Adrenal gland (tissue), 12 donors: ENCODE measurements around the gene RAB33A. TPM values are rescaled to one million over a fixed set of nuclear protein-coding genes. Genes with fewer than 3 reads are reported as not detected.

ENCODE experiments used
- DNase-seq, 7 donors: peaks; one replicate each; pipeline ENCODE4 v3.0.0-alpha.2; 2019 to 2020
- H3K27ac ChIP-seq, 5 donors: fragments of 200-600 bp; sonication (generic) in 4 of 5; 1 replicate in 3 of 5; 2 replicates in 2 of 5; pipeline versions ENCODE4 v1.5.1 to v1.8.0; 2016 to 2020; ENCODE audit warnings: mild to moderate bottlenecking in 1 of 5
- H3K27me3 ChIP-seq: fragments of 200-600 bp; 2 replicates; pipeline ENCODE4 v1.8.0; 2021
- H3K36me3 ChIP-seq, 2 donors: fragments of 200-600 bp; replicated peaks in 1 of 2; 1 replicate in 1 of 2; 2 replicates in 1 of 2; pipeline versions ENCODE4 v1.5.1 to v1.8.0; 2018 to 2022
- H3K4me1 ChIP-seq, 2 donors: fragments of 200-600 bp; replicated peaks in 1 of 2; 1 replicate in 1 of 2; 2 replicates in 1 of 2; pipeline versions ENCODE4 v1.5.1 to v1.8.0; 2018 to 2021
- H3K4me3 ChIP-seq, 4 donors: fragments of 200-600 bp; sonication (generic) in 3 of 4; one replicate each; pipeline ENCODE4 v1.5.1; 2016 to 2018
- H3K9me3 ChIP-seq, 3 donors: fragments of 200-600 bp; sonication (generic) in 1 of 3; replicated peaks in 1 of 3; 1 replicate in 2 of 3; 2 replicates in 1 of 3; pipeline versions ENCODE4 v1.5.1 to v1.8.0; 2016 to 2021
- POLR2A ChIP-seq, 2 donors: fragments of 450-650 bp; IDR thresholded peaks; one replicate each; pipeline ENCODE4 v1.6.1; 2017; ENCODE audit warnings: antibody characterized with exemption in 2 of 2, mild to moderate bottlenecking in 2 of 2, moderate library complexity in 1 of 2
- WGBS, 4 donors: extraction: QIAGEN DNeasy Blood & Tissue Kit in 2 of 4; methylation state at CpG; one replicate each; pipeline versions ENCODE4 v1.1.5 to v1.1.7; 2013 to 2017; 5-methylcytosine and 5-hydroxymethylcytosine counted together
- intact Hi-C, 2 donors: fragments of 100-400 bp; cut with DNase I; formaldehyde crosslinking; loops; one replicate each; pipeline versions ENCODE4 v1.14.1 to v1.15.0; 2022 to 2023
- polyA plus RNA-seq, 3 donors: library from polyadenylated mRNA; stranded (reverse); fragments of 200-250 nt in 2 of 3; fragments of 350-450 nt in 1 of 3; fragmentation: Illumina TruSeq in 1 of 3; extraction: RNeasy Lipid Tissue Mini Kit (QIAGEN cat#74804) in 1 of 3; gene quantifications; one replicate each; pipeline ENCODE4 v1.2.3, GENCODE V29; 2013 to 2014
- total RNA-seq, 9 donors: library from RNA; depleted of rRNA in 4 of 9; stranded (reverse); fragments of >200 nt in 4 of 9; fragments of 120-200 nt in 1 of 9; fragmentation: NEBNext Ultra II Directional in 1 of 9; extraction: Animal tissue kit (Norgen Biotek cat#: 25700) in 1 of 9; gene quantifications; one replicate each; pipeline versions ENCODE4 v1.1.0 to v1.2.4, GENCODE V29; 2013 to 2023
- TF ChIP-seq, protein P1 (sequence below), 6 experiments: fragments of 450-650 bp in 4 of 6; fragments of 200-600 bp in 2 of 6; sonication (generic) in 1 of 6; IDR thresholded peaks; 1 replicate in 5 of 6; 2 replicates in 1 of 6; pipeline versions ENCODE4 v1.5.1 to v1.8.0; 2016 to 2021; ENCODE audit warnings: antibody characterized with exemption in 6 of 6, mild to moderate bottlenecking in 2 of 6, moderate library complexity in 1 of 6
- donor health status: healthy with polysubstance abuse.
- donor health status: Bipolar disorder and iron deficiency.
- donor health status: DM: yes; HTN: yes; CAD: no.
- donor health status: DM: no; HTN: no; CAD: no.
- donor health status: DM: no; HTN: no; CAD: no.
- donor health status: DM: yes; HTN: yes; CAD: no.

The RAB33A gene
- total and polyA plus RNA-seq, 12 donors = 0.24 to 7.6 (median 1.2) TPM

DNA sequence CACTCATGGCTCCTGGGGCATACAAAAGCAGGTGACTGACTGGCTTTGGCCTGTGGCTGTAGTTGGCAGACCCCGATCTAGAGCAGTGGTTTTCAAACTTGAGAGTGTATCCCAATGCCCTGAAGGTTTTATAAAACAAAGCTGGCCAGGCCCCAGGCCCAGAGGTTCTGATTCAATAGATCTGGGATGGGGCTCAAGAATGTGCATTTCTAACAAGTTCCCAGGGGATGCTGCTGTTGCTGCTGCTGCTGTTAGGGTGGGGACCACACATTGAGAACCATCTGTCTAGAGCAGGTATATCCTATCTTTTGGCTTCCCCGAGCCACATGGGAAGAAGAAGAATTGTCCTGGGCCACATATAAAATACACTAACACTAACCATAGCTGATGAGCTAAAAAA is 13.5 kb upstream of the RAB33A start:
- Histone ChIP-seq H3K27me3 (no peaks in the 10 kb centered on the region), H3K9me3 (no peaks in the 10 kb centered on the region), H3K4me3 (no peak overlapping the region), H3K27ac (no peak overlapping the region), H3K36me3 (no peaks in the 10 kb centered on the region), H3K4me1 (peaks cover 0 to 3% of the 10 kb centered on the region in 2 donors)
- intact Hi-C loops = no loop called here
- WGBS, 4 donors = 66 to 97% (median 78%) methylated on average over 2 of the region's 2 CpGs
- TF ChIP-seq, protein P1, sequence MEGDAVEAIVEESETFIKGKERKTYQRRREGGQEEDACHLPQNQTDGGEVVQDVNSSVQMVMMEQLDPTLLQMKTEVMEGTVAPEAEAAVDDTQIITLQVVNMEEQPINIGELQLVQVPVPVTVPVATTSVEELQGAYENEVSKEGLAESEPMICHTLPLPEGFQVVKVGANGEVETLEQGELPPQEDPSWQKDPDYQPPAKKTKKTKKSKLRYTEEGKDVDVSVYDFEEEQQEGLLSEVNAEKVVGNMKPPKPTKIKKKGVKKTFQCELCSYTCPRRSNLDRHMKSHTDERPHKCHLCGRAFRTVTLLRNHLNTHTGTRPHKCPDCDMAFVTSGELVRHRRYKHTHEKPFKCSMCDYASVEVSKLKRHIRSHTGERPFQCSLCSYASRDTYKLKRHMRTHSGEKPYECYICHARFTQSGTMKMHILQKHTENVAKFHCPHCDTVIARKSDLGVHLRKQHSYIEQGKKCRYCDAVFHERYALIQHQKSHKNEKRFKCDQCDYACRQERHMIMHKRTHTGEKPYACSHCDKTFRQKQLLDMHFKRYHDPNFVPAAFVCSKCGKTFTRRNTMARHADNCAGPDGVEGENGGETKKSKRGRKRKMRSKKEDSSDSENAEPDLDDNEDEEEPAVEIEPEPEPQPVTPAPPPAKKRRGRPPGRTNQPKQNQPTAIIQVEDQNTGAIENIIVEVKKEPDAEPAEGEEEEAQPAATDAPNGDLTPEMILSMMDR (IDR thresholded peaks at IDR 0.05) = no peak
- TF ChIP-seq POLR2A (IDR thresholded peaks at IDR 0.05) = no peak
- DNase-seq = no peak

- no peaks in the 10 kb centered on the region for H3K27me3 ChIP-seq
- H3K4me1 ChIP-seq = peaks cover 7 to 8% of the 10 kb centered on the region in 2 donors
- no peak overlapping the region for H3K27ac ChIP-seq
- TF ChIP-seq, protein P1 (IDR thresholded peaks at IDR 0.05) = no peak
- TF ChIP-seq POLR2A (IDR thresholded peaks at IDR 0.05) = no peak
- no peaks in the 10 kb centered on the region for H3K36me3 ChIP-seq
- no peak overlapping the region for H3K4me3 ChIP-seq
- DNase-seq = no peak
- no peaks in the 10 kb centered on the region for H3K9me3 ChIP-seq
- intact Hi-C loops = no loop called here
- WGBS, 4 donors = 72 to 88% (median 82%) methylated on average over 4 of the region's 4 CpGs
Observed at GRCh38 chrX:130159776-130160175, 12.0 kb upstream of the RAB33A start.

GRCh38 chrX:130162094-130162735 is 9.5 kb upstream of the RAB33A start:
- Histone ChIP-seq H3K9me3 (no peaks in the 10 kb centered on the region), H3K27ac (no peak overlapping the region), H3K4me1 (peaks cover 7 to 9% of the 10 kb centered on the region in 2 donors), H3K36me3 (no peaks in the 10 kb centered on the region), H3K27me3 (no peaks in the 10 kb centered on the region), H3K4me3 (no peak overlapping the region)
- intact Hi-C loops = no loop called here
- TF ChIP-seq POLR2A (IDR thresholded peaks at IDR 0.05) = no peak
- TF ChIP-seq, protein P1 (IDR thresholded peaks at IDR 0.05) = no peak
- no peak for DNase-seq
- WGBS, 4 donors = 45 to 63% (median 47%) methylated on average over 6 of the region's 6 CpGs

- WGBS, 4 donors = 36 to 70% (median 55%) methylated on average over 2 of the region's 2 CpGs
- H3K4me1 ChIP-seq = peaks cover 7 to 9% of the 10 kb centered on the region in 2 donors
- intact Hi-C loops = no loop called here
- TF ChIP-seq, protein P1 (IDR thresholded peaks at IDR 0.05) = no peak
- no peak for TF ChIP-seq POLR2A (IDR thresholded peaks at IDR 0.05)
- no peaks in the 10 kb centered on the region for H3K36me3 ChIP-seq
- no peak overlapping the region for H3K4me3 ChIP-seq
- H3K27ac ChIP-seq = no peak overlapping the region
- no peaks in the 10 kb centered on the region for H3K9me3 ChIP-seq
- DNase-seq = no peak
- H3K27me3 ChIP-seq = no peaks in the 10 kb centered on the region
Observed at GRCh38 chrX:130163398-130163797, 8.4 kb upstream of the RAB33A start.
